HG02973 (cell line): ENCODE data around the gene SLC16A7.
"Not testable (repeated sequence)": the region's sequence is repeated elsewhere in the genome, so short reads cannot be mapped to it uniquely, and the experiment has no call there.

ENCODE experiments used
- ATAC-seq: cut with Tn5 transposase; IDR thresholded peaks from one replicate; pipeline ENCODE4 v1.9.1; 2021; ENCODE audit warnings: moderate library complexity; ENCODE audit not compliant: unreplicated experiment

SLC16A7 gene

GRCh38 chr12:59733200-59733599 is 137.4 kb downstream of the SLC16A7 start:
- ATAC-seq: no peak

DNA sequence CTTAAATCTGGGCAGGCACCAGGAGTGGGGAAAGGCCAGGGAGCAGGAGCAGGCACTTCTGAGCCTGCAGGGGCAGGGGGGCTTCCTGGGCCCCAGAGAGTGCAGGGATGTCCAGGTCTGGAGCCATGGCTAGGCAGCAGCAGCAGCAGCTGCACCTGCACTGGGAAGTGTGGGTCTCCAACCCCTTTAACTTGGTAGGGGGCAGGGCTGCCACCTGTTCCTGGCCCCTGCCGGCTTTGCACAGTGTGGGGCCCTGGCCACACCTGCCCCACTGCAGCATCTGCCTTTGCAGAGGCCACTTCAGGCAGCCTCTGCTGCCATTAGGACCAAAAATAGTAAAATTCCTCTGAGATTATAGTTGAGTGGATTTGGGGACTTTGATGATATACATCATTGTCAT is 138.5 kb downstream of the SLC16A7 start:
- no peak for ATAC-seq

DNA sequence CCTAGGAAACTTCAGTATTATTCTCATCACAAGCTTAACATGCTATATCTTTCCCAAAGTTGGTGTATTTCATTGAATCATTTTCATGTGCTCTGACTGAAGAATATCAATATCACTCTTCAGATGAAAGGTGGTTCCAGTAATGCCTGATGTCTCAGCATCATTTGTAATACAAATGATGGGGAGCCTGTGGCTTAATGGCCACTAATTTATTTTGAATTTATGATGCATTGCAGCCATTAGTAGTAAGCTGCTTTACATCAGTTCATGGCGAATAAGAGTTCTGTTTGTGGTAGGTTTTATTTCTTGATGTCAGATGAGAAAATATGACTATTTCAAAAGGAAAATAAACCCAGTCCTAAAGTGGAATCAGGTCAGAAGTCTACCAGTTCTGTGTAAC is 139.4 kb downstream of the SLC16A7 start:
- ATAC-seq: no peak

GRCh38 chr12:59736359-59736758 is 140.5 kb downstream of the SLC16A7 start:
- no peak for ATAC-seq

GRCh38 chr12:59736786-59737185 is 141.0 kb downstream of the SLC16A7 start:
- no peak for ATAC-seq

GRCh38 chr12:59737725-59738463 is 142.1 kb downstream of the SLC16A7 start:
- no peak for ATAC-seq

- no peak for ATAC-seq
These were observed 147.0 kb downstream of the SLC16A7 start for GRCh38 chr12:59742841-59743240.

DNA sequence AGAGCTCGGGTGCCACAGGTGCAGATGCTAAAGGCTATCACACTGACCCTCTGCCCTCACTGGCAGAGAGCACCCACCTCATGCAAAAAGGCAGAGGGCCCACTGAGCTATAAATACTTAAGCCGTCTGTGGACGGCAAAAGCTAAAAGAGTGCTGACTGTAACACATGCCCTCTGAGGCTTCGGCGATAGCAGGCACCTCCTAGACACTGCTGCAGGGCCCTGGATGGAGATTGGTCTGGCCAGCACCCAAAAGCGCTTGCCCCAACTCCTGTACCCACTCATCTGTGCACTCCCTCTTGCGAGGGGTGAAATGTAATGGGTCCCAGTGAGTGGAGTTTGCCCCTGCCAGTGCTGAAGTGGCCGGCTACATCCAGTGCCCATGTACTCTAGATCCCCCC is 148.7 kb downstream of the SLC16A7 start:
- ATAC-seq: no peak

DNA sequence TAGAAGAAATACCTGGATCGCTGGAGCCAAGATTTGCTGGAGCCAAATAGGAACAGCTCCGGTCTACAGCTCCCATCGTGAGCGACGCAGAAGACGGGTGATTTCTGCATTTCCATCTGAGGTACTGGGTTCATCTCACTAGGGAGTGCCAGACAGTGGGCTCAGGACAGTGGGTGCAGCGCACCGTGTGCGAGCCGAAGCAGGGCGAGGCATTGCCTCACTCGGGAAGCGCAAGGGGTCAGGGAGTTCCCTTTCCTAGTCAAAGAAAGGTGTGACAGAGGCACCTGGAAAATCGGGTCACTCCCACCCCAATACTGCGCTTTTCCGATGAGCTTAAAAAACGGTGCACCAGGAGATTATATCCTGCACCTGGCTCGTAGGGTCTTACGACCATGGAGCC is 155.3 kb downstream of the SLC16A7 start:
- not testable (repeated sequence) for ATAC-seq

- ATAC-seq: no peak
These were observed 165.7 kb downstream of the SLC16A7 start for GRCh38 chr12:59761542-59761941.

- no peak for ATAC-seq
These were observed 168.0 kb downstream of the SLC16A7 start for GRCh38 chr12:59763835-59764234.

GRCh38 chr12:59768031-59768430 is 172.2 kb downstream of the SLC16A7 start:
- no peak for ATAC-seq

DNA sequence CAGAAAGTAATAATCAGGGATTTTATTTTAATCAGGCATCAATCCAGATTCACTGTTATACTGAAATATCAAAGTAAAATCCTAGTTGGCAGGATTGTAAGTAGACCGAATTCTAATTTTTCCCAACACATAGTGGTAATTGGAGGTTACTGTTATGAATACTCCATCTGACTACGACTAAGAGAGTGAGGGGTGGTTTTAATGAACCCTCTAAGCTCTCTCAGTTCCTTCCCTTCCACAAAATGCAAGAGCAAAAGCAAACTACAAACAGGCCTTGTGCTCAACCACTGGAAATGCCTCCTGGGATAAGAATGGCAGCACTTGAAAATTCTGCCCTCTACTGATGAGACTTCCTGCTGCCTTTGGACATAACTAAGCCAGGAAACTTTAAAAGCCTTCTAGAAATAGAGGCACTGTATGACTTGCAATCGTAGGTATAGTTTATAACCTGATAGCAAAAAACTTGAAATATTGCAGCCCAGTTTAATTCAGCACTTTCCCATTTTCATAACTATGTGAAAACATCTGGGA is 184.8 kb downstream of the SLC16A7 start:
- no peak for ATAC-seq

GRCh38 chr12:59787610-59788009 is 191.8 kb downstream of the SLC16A7 start:
- ATAC-seq: no peak

DNA sequence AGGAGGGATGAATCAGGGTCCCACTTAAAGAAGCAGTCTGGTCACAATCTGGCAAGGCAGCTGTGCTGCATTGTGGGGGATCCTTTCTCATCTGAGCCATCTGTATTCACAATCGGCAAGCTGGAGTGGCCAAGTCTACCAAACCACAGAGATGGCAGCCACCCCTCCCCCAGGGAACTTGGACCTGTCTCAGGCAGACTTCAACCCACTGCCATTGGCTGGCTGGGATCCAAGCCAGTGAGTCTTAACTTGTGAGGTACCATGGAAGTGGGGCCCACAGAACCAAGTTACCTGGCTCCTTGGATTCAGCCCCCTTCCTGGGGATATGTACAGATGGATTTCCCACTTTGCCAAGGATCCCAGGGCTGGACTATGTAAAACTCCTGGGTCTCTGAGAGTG is 196.8 kb downstream of the SLC16A7 start:
- no peak for ATAC-seq

DNA sequence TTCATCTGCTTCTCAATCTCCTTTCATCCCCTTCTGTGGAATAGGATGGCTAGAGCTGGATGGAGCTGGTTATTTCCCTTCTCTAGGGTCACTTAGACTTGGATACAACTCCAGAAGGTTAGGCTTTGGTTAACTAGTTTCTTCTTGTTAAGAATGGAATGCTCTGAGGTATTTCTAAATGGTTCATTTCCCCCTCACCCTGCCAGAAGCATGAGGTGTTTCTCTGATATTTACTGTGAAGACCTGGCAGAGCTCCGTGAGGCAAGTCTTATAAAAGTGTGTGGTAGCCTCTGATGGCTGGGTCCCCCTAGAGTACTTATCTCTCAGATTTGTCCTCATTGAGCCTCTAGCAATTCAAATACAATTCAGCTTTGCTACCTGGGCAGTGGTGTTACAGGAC is 207.9 kb downstream of the SLC16A7 start:
- no peak for ATAC-seq

- ATAC-seq: peak; percentile 85
These were observed 212.6 kb downstream of the SLC16A7 start for GRCh38 chr12:59808317-59808910.

DNA sequence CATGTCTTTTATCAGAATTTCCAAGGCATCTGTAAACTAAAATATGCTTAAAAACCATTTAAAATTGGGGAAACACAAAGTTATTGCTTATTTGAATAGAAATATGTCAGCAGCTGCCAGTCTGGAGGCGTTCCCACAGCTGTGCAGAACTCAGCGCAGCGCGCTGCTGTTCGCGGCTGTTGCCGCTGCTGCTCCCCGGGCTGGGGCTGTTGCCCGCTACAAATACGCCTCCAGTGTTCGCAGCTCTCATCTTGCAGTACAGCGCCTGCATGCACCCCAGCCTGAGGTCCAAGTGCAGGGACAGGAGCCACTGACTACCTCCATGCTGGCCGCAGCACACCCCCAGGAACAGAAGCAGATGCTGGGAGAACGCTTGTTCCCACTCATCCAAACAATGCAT is 216.2 kb downstream of the SLC16A7 start:
- no peak for ATAC-seq

DNA sequence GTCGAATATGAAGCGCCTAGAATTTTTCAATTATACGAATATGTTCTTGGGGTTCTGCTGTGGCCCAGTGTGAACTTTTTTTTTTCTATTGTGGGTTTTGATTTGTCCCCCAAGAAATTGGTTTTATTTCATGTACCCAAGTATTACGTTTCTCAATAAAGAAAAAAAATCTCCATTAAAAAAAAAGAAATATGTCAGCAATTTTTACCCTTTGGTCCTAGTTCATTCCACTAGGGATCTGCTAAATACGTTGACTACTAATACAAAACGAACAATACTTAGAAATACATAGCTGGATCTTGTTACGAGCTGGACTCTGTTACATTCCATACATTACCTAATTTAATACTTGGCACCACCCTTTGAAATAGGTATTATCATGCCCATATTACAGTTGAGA is 216.9 kb downstream of the SLC16A7 start:
- no peak for ATAC-seq

DNA sequence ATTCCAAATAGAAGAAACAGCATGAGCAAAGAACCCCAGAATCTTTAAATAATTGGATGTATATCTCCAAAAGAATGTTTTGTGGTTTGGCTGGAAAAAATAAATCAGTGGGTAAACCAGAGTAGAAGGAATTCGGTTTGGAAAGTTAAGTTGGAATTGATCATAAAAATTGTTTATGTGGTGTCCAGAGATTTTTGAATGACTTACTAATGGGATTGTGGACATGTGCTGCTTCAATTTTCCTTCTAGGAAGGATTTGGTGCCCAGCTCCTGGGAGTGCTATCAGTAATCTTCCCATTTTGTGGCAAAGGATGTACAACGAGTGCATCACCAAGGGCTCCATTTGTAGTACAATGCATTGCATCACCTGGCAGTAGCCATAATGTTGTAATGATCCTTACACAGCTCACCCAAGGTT is 224.8 kb downstream of the SLC16A7 start:
- no peak for ATAC-seq

DNA sequence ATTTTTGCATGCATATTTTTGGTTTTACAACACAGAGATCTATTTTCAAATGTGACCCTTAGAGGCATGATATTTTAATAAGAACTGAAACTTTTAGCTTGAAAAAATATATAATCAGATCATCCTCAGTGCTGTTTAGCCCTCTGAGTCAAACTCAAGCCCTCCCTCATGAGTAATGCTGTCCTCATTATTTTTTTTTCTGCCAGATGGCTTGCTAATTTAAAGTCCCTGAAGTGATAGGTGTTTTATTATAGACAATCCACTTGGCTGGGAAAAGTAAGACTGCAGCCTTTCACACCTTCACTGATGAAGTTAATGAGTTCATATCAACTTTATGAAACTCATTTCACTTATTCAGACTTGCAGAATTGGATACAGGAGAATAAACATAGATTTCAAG is 227.7 kb downstream of the SLC16A7 start:
- no peak for ATAC-seq

DNA sequence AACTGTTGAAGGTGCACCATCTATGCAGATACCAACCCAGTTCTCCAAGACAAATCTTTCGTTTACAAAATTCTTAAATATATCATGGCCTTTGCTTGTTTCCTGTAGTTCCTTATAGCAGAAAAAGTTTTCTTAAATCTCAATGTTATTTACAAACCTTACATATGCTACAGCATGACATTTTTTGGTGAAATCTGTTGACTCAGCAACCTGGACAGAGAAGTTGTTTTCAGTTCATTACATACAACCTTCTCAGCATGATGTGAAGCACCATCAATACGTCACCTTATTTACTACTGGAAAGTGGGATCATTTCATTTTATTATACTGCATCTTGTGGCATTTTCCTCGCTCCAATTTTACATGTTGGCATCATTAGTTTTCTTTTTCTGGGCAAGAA is 231.9 kb downstream of the SLC16A7 start:
- ATAC-seq: no peak

GRCh38 chr12:59828521-59828920 is 232.7 kb downstream of the SLC16A7 start:
- no peak for ATAC-seq
